NB4 (cell line): Measurements from ENCODE around the gene MIEN1.

Experiments used
- POLR2A ChIP-seq: IDR thresholded peaks from 2 replicates; pipeline ENCODE4 v1.6.1; 2011; ENCODE audit warnings: mild to moderate bottlenecking; ENCODE audit not compliant: insufficient read length; ENCODE audit errors: extremely low read depth
- TF ChIP-seq, protein P1 (sequence below): IDR thresholded peaks from one replicate; pipeline ENCODE4 v1.5.1; 2012; ENCODE audit warnings: low read depth, low read length
- TF ChIP-seq, protein P2 (sequence below): IDR thresholded peaks from 2 replicates; pipeline ENCODE4 v1.6.1; 2011; ENCODE audit warnings: low read depth, low read length

DNA sequence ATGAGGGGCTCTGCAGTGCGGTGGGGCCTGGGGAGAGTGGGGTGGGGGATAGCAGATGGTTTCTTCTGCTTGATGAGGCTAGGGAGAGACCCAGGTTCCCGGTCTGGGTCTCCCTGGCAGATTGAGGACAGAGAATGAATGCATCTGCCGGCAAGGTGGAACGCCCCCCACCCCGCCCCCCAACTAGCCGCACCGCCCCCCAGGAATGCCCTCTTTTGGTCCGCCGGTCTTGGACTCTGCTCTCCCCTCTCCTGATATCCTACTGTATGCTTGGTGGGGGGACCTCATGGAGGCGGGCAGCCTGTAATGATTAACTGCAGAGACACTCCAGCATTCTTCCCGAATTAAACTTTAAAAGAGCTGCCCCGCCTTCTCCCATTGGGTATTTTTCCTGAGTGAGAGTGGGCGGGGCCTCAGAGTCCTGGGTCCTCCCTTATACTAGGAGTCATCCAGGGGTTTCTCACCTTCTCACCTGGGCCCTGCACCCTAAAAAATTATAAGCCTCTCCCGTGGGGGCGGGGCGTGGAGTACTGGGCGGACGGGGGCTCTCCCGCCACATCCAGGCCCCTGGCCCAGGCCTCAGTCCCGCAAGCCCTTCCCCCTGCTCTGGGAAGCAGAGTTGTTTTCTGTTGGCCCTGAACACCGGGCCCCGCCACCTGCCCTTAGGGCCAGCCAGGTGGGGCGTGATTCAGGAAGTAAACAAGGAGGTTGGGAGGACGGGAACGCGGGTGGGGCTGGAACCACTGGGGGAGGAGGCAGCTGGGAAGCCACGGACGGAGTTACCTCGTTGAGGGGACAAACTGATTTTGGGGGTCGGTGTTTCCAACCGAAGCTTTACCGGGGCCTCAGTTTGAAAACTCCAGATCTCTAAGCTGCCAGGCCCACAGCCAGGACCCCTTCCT is 8.9 kb upstream of the MIEN1 start:
- no peak for TF ChIP-seq POLR2A
- TF ChIP-seq, protein P1, sequence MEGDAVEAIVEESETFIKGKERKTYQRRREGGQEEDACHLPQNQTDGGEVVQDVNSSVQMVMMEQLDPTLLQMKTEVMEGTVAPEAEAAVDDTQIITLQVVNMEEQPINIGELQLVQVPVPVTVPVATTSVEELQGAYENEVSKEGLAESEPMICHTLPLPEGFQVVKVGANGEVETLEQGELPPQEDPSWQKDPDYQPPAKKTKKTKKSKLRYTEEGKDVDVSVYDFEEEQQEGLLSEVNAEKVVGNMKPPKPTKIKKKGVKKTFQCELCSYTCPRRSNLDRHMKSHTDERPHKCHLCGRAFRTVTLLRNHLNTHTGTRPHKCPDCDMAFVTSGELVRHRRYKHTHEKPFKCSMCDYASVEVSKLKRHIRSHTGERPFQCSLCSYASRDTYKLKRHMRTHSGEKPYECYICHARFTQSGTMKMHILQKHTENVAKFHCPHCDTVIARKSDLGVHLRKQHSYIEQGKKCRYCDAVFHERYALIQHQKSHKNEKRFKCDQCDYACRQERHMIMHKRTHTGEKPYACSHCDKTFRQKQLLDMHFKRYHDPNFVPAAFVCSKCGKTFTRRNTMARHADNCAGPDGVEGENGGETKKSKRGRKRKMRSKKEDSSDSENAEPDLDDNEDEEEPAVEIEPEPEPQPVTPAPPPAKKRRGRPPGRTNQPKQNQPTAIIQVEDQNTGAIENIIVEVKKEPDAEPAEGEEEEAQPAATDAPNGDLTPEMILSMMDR, result no peak
- TF ChIP-seq, protein P2, sequence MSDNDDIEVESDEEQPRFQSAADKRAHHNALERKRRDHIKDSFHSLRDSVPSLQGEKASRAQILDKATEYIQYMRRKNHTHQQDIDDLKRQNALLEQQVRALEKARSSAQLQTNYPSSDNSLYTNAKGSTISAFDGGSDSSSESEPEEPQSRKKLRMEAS, result no peak
